GM23338 (cell line): ENCODE results near the gene ERAP2.

Experiments used
- CREB1 ChIP-seq: fragments of 250-450 bp; sonication (Bioruptor Pico); IDR thresholded peaks from 2 replicates; pipeline ENCODE4 v1.5.0; 2020; ENCODE audit warnings: low read depth, mild to moderate bottlenecking, moderate library complexity
- CTCF ChIP-seq, 2 experiments: fragments of 200-600 bp in 1 of 2; sonication (generic) in 1 of 2; conservative IDR thresholded peaks; 2 replicates each; pipeline versions ENCODE4 v1.5.1 to v1.6.1; 2016 to 2017; ENCODE audit warnings: antibody characterized with exemption in 2 of 2, low read depth in 2 of 2, mild to moderate bottlenecking in 2 of 2, moderate library complexity in 1 of 2
- ETS1 ChIP-seq: IDR thresholded peaks from 2 replicates; pipeline ENCODE4 v1.6.1; 2016; ENCODE audit warnings: antibody characterized with exemption
- EZH2 ChIP-seq: fragments of 200-600 bp; sonication (generic); IDR thresholded peaks from one replicate; pipeline ENCODE4 v1.8.0; 2017; ENCODE audit warnings: antibody characterized with exemption, mild to moderate bottlenecking, low read depth; ENCODE audit not compliant: unreplicated experiment
- EZH2phosphoT487 ChIP-seq: fragments of 200-600 bp; sonication (generic); IDR thresholded peaks from one replicate; pipeline ENCODE4 v1.8.1; 2018; ENCODE audit warnings: antibody characterized with exemption; ENCODE audit not compliant: unreplicated experiment
- JUNB ChIP-seq: IDR thresholded peaks from one replicate; pipeline ENCODE4 v1.6.1; 2016; ENCODE audit warnings: antibody characterized with exemption; ENCODE audit not compliant: unreplicated experiment
- NANOG ChIP-seq: IDR thresholded peaks from 2 replicates; pipeline ENCODE4 v1.6.1; 2016; ENCODE audit warnings: antibody characterized with exemption, borderline replicate concordance
- POLR2AphosphoS5 ChIP-seq: IDR thresholded peaks from 2 replicates; pipeline ENCODE4 v1.6.1; 2016; ENCODE audit warnings: antibody characterized with exemption, low read depth
- REST ChIP-seq: IDR thresholded peaks from one replicate; pipeline ENCODE4 v1.6.1; 2018; ENCODE audit warnings: antibody characterized with exemption; ENCODE audit not compliant: unreplicated experiment
- STAT1 ChIP-seq: IDR thresholded peaks from one replicate; pipeline ENCODE4 v1.6.1; 2016; ENCODE audit warnings: antibody characterized with exemption; ENCODE audit not compliant: unreplicated experiment
- ZNF114 ChIP-seq: fragments of 250-450 bp; sonication (Bioruptor Pico); IDR thresholded peaks from 2 replicates; pipeline ENCODE4 v1.5.0; 2020; ENCODE audit warnings: mild to moderate bottlenecking, moderate library complexity
- ZNF331 ChIP-seq: fragments of 250-450 bp; sonication (Bioruptor Pico); IDR thresholded peaks from 2 replicates; pipeline ENCODE4 v1.5.0; 2020; ENCODE audit warnings: low read depth, mild to moderate bottlenecking, moderate library complexity
- ZNF462 ChIP-seq: fragments of 250-450 bp; sonication (Bioruptor Pico); IDR thresholded peaks from 2 replicates; pipeline ENCODE4 v1.5.0; 2020; ENCODE audit warnings: mild to moderate bottlenecking, moderate library complexity

- TF ChIP-seq POLR2AphosphoS5, result no peak
- TF ChIP-seq EZH2phosphoT487, result no peak
- no peak for TF ChIP-seq CTCF (conservative IDR thresholded peaks at IDR 0.05; ENCODE audit: low read depth in 2 of 2)
- TF ChIP-seq REST, result no peak
- TF ChIP-seq ZNF462 (CRISPR knock-in tag), result no peak
- no peak for TF ChIP-seq EZH2
- TF ChIP-seq ZNF114 (CRISPR knock-in tag), result no peak
- TF ChIP-seq NANOG, result no peak
- no peak for TF ChIP-seq ZNF331 (CRISPR knock-in tag)
- TF ChIP-seq CREB1 (CRISPR knock-in tag), result no peak
- TF ChIP-seq ETS1, result no peak
- TF ChIP-seq JUNB, result no peak
- TF ChIP-seq STAT1, result no peak
These were observed 16.9 kb upstream of the ERAP2 start for GRCh38 chr5:96859375-96859774.
